ENCODE results near the gene AMELX. TPM values are rescaled to one million over a fixed set of nuclear protein-coding genes. Genes with fewer than 3 reads are reported as not detected.

AMELX gene
- polyA plus RNA-seq, 2 of the 4 experiments (the other 2 are of a cell fraction) = not detected

DNA sequence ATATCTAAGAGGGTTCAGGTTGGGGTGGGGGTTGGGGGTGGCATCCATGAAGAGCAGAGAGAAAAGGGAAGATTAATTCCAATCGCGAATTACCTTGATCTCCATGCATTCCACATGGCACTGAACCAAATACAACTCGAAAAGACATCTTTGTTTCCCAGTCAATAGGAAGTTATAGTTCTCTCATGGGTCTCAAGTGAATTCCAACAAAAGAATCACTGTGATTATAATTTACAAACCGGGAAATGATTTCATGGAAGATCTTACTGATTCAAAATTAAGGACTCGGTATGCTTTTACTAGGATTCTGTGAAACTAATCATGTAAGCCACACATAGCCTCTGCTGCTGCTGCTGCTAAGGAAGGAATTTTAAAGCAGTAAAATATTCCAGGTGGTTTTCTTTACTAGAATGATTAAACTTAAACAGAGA lies 26.6 kb upstream of the AMELX start:
- FAIRE-seq = no peak
- TF ChIP-seq FOXS1 (CRISPR knock-in tag; IDR thresholded peaks at IDR 0.05) (no peak), RARB (CRISPR knock-in tag; IDR thresholded peaks at IDR 0.05) (no peak), JUNB (IDR thresholded peaks at IDR 0.05) (no peak), RNF2 (IDR thresholded peaks at IDR 0.05; ENCODE audit: borderline replicate concordance, low read depth) (no peak), ZC3H11A (IDR thresholded peaks at IDR 0.05) (no peak)
- Histone ChIP-seq H3K4me3 (no peak overlapping the region), H3K4me1 (no peaks in the 10 kb centered on the region; the same call in 2 of the 3 replicates), H3K9me3 (no peaks in the 10 kb centered on the region), H3K27ac (no peak overlapping the region), H3K4me2 (no peak overlapping the region)
- WGBS (ENCODE audit: missing lambda C conversion rate) = 46% methylated on average over 5 of the region's 5 CpGs
- ChIA-PET POLR2A (no interaction called here), CTCF (no interaction called here)
- no peak for DNase-seq (ENCODE audit: low read depth in 1 of 2, low spot score in 1 of 2)
- no peak for ATAC-seq

DNA sequence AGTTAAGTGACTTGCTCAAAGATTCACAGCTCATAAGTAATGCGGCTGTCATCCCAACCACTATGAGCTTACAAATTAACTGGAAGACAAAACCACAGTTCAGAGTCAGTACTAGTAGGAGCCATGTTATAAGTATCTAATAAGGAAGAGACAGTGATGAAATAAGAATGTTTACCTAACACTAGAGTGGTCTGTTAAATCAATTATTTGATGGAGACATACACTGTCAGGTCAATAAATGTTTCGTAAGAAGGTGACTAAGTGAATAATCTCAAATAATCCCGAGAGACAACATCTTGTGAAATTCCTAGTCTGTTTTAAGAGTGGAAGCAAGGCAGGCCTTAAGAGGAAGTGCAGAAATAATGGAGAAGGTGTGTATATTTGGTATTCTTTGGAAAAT lies 25.8 kb upstream of the AMELX start:
- no peak overlapping the region for H3K27ac ChIP-seq
- H3K4me1 ChIP-seq = no peaks in the 10 kb centered on the region; the same call in 2 of the 3 replicates
- DNase-seq (ENCODE audit: low read depth in 1 of 2, low spot score in 1 of 2) = peak in 1 of 2 experiments; percentile 12
- CTCF ChIA-PET = no interaction called here
- FAIRE-seq = no peak
- ATAC-seq = no peak
- H3K4me3 ChIP-seq = no peak overlapping the region
- TF ChIP-seq PBX3 (IDR thresholded peaks at IDR 0.05) (no peak), MAFK (IDR thresholded peaks at IDR 0.05; ENCODE audit: partially characterized antibody) (no peak), POLR2A (IDR thresholded peaks at IDR 0.05; ENCODE audit: low read length) (no peak), POLR2AphosphoS2 (conservative IDR thresholded peaks at IDR 0.05; ENCODE audit: low read length) (no peak), CHD2 (IDR thresholded peaks at IDR 0.05; ENCODE audit: low read length, partially characterized antibody) (no peak), FOXS1 (CRISPR knock-in tag; IDR thresholded peaks at IDR 0.05) (no peak), KDM1A (IDR thresholded peaks at IDR 0.05; ENCODE audit: low read depth) (no peak), HOXA7 (CRISPR knock-in tag; IDR thresholded peaks at IDR 0.05) (no peak), KDM5A (IDR thresholded peaks at IDR 0.05) (no peak), TFCP2L1 (CRISPR knock-in tag; IDR thresholded peaks at IDR 0.05) (no peak), RCOR1 (IDR thresholded peaks at IDR 0.05; ENCODE audit: low read depth, low read length) (no peak)
- TF ChIP-seq, protein P1, sequence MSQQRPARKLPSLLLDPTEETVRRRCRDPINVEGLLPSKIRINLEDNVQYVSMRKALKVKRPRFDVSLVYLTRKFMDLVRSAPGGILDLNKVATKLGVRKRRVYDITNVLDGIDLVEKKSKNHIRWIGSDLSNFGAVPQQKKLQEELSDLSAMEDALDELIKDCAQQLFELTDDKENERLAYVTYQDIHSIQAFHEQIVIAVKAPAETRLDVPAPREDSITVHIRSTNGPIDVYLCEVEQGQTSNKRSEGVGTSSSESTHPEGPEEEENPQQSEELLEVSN (IDR thresholded peaks at IDR 0.05; ENCODE audit: borderline replicate concordance, low read depth) = no peak
- TF ChIP-seq, protein P2, sequence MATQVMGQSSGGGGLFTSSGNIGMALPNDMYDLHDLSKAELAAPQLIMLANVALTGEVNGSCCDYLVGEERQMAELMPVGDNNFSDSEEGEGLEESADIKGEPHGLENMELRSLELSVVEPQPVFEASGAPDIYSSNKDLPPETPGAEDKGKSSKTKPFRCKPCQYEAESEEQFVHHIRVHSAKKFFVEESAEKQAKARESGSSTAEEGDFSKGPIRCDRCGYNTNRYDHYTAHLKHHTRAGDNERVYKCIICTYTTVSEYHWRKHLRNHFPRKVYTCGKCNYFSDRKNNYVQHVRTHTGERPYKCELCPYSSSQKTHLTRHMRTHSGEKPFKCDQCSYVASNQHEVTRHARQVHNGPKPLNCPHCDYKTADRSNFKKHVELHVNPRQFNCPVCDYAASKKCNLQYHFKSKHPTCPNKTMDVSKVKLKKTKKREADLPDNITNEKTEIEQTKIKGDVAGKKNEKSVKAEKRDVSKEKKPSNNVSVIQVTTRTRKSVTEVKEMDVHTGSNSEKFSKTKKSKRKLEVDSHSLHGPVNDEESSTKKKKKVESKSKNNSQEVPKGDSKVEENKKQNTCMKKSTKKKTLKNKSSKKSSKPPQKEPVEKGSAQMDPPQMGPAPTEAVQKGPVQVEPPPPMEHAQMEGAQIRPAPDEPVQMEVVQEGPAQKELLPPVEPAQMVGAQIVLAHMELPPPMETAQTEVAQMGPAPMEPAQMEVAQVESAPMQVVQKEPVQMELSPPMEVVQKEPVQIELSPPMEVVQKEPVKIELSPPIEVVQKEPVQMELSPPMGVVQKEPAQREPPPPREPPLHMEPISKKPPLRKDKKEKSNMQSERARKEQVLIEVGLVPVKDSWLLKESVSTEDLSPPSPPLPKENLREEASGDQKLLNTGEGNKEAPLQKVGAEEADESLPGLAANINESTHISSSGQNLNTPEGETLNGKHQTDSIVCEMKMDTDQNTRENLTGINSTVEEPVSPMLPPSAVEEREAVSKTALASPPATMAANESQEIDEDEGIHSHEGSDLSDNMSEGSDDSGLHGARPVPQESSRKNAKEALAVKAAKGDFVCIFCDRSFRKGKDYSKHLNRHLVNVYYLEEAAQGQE (IDR thresholded peaks at IDR 0.05) = no peak
- TF ChIP-seq, protein P3, sequence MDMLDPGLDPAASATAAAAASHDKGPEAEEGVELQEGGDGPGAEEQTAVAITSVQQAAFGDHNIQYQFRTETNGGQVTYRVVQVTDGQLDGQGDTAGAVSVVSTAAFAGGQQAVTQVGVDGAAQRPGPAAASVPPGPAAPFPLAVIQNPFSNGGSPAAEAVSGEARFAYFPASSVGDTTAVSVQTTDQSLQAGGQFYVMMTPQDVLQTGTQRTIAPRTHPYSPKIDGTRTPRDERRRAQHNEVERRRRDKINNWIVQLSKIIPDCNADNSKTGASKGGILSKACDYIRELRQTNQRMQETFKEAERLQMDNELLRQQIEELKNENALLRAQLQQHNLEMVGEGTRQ (IDR thresholded peaks at IDR 0.05) = no peak
- TF ChIP-seq, protein P4, sequence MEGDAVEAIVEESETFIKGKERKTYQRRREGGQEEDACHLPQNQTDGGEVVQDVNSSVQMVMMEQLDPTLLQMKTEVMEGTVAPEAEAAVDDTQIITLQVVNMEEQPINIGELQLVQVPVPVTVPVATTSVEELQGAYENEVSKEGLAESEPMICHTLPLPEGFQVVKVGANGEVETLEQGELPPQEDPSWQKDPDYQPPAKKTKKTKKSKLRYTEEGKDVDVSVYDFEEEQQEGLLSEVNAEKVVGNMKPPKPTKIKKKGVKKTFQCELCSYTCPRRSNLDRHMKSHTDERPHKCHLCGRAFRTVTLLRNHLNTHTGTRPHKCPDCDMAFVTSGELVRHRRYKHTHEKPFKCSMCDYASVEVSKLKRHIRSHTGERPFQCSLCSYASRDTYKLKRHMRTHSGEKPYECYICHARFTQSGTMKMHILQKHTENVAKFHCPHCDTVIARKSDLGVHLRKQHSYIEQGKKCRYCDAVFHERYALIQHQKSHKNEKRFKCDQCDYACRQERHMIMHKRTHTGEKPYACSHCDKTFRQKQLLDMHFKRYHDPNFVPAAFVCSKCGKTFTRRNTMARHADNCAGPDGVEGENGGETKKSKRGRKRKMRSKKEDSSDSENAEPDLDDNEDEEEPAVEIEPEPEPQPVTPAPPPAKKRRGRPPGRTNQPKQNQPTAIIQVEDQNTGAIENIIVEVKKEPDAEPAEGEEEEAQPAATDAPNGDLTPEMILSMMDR (IDR thresholded peaks at IDR 0.05) = no peak
- H3K4me2 ChIP-seq = no peak overlapping the region
- H3K9me3 ChIP-seq = no peaks in the 10 kb centered on the region
- WGBS (ENCODE audit: missing lambda C conversion rate) = 13% methylated on average over 3 of the region's 3 CpGs
- POLR2A ChIA-PET = no interaction called here

Data from A549 (cell line).